IMR-90 (cell line): Measurements from ENCODE around the gene ATP11A.

Experiments used
- BHLHE40 ChIP-seq: fragments of 150-350 bp; IDR thresholded peaks from 2 replicates; pipeline ENCODE4 v1.6.1; 2016; ENCODE audit warnings: mild to moderate bottlenecking, low read depth, low read length
- CEBPB ChIP-seq: IDR thresholded peaks from 2 replicates; pipeline ENCODE4 v1.6.1; 2012; ENCODE audit warnings: low read depth, low read length, improper control_type of control experiment
- CHD1 ChIP-seq: IDR thresholded peaks from 2 replicates; pipeline ENCODE4 v1.6.1; 2012; ENCODE audit warnings: low read depth, low read length, improper control_type of control experiment
- FOS ChIP-seq: fragments of 150-350 bp; IDR thresholded peaks from 2 replicates; pipeline ENCODE4 v1.6.1; 2016; ENCODE audit warnings: low read depth, low read length
- MAFK ChIP-seq: IDR thresholded peaks from 2 replicates; pipeline ENCODE4 v1.6.1; 2012; ENCODE audit warnings: low read depth, low read length, improper control_type of control experiment
- MAZ ChIP-seq: IDR thresholded peaks from 2 replicates; pipeline ENCODE4 v1.6.1; 2012; ENCODE audit warnings: low read depth, mild to moderate bottlenecking, low read length, improper control_type of control experiment, moderate library complexity, borderline replicate concordance
- MXI1 ChIP-seq: IDR thresholded peaks from 2 replicates; pipeline ENCODE4 v1.6.1; 2012; ENCODE audit warnings: low read depth, mild to moderate bottlenecking, low read length, moderate library complexity, borderline replicate concordance
- POLR2A ChIP-seq: IDR thresholded peaks from 2 replicates; pipeline ENCODE4 v1.6.1; 2012; ENCODE audit warnings: mild to moderate bottlenecking, low read depth, low read length
- RAD21 ChIP-seq: IDR thresholded peaks from 2 replicates; pipeline ENCODE4 v1.6.1; 2012; ENCODE audit warnings: low read length, improper control_type of control experiment
- RCOR1 ChIP-seq: IDR thresholded peaks from 2 replicates; pipeline ENCODE4 v1.6.1; 2012; ENCODE audit warnings: mild to moderate bottlenecking, low read length, improper control_type of control experiment; ENCODE audit not compliant: insufficient replicate concordance
- RFX5 ChIP-seq: IDR thresholded peaks from 2 replicates; pipeline ENCODE4 v1.8.0; 2012; ENCODE audit warnings: low read depth, mild to moderate bottlenecking, low read length, moderate library complexity
- SMC3 ChIP-seq: fragments of 150-350 bp; IDR thresholded peaks from 2 replicates; pipeline ENCODE4 v1.6.1; 2016; ENCODE audit warnings: low read depth, mild to moderate bottlenecking, antibody characterized with exemption, low read length, moderate library complexity
- TF ChIP-seq, protein P1 (sequence below): conservative IDR thresholded peaks from 2 replicates; pipeline ENCODE4 v1.5.1; 2012; ENCODE audit warnings: mild to moderate bottlenecking, low read depth, low read length, improper control_type of control experiment
- TF ChIP-seq, protein P2 (sequence below): fragments of 150-350 bp; IDR thresholded peaks from 2 replicates; pipeline ENCODE4 v1.6.1; 2017; ENCODE audit warnings: mild to moderate bottlenecking, antibody characterized with exemption, low read length, low read depth

DNA sequence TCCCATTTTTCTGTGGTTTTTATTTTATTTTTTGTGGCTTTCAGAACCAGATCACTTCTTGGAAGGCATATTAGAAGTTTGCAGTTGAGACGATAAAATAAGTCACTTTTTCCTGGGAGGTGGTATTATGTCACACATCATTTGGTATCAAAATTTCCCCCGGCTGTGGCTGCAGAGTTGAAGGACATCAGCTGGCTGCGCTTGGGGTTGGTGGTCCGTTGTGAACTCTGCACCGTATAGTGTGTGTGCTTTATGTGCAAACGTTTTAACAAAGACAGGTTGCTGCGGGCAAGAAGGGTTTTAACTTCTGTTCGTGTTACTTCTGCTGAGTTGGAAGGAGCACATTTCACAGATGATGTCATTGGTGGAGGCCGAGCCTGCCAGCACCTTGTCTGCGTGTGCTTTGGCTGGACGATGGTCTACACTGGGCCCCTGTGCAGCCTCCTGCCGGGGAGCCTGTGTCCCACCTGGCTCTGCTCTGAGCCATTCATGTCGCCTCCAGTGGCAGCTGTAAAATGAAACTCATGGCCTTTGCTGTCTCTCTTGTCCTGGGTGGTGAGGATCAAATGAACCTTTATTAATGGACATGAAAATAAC is 9.6 kb downstream of the ATP11A start:
- TF ChIP-seq, protein P1, sequence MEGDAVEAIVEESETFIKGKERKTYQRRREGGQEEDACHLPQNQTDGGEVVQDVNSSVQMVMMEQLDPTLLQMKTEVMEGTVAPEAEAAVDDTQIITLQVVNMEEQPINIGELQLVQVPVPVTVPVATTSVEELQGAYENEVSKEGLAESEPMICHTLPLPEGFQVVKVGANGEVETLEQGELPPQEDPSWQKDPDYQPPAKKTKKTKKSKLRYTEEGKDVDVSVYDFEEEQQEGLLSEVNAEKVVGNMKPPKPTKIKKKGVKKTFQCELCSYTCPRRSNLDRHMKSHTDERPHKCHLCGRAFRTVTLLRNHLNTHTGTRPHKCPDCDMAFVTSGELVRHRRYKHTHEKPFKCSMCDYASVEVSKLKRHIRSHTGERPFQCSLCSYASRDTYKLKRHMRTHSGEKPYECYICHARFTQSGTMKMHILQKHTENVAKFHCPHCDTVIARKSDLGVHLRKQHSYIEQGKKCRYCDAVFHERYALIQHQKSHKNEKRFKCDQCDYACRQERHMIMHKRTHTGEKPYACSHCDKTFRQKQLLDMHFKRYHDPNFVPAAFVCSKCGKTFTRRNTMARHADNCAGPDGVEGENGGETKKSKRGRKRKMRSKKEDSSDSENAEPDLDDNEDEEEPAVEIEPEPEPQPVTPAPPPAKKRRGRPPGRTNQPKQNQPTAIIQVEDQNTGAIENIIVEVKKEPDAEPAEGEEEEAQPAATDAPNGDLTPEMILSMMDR: no peak
- TF ChIP-seq, protein P2, sequence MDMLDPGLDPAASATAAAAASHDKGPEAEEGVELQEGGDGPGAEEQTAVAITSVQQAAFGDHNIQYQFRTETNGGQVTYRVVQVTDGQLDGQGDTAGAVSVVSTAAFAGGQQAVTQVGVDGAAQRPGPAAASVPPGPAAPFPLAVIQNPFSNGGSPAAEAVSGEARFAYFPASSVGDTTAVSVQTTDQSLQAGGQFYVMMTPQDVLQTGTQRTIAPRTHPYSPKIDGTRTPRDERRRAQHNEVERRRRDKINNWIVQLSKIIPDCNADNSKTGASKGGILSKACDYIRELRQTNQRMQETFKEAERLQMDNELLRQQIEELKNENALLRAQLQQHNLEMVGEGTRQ: no peak
- no peak for TF ChIP-seq MAFK
- TF ChIP-seq RAD21: no peak
- no peak for TF ChIP-seq POLR2A
- TF ChIP-seq CEBPB: no peak
- no peak for TF ChIP-seq RFX5
- TF ChIP-seq MXI1: no peak
- TF ChIP-seq FOS: no peak
- no peak for TF ChIP-seq MAZ
- no peak for TF ChIP-seq RCOR1
- TF ChIP-seq SMC3: no peak
- no peak for TF ChIP-seq CHD1
- no peak for TF ChIP-seq BHLHE40
